HL-60/S4 treated with retinoic acid at 250 ng/mL for 4 days and 3 days (cell line): ENCODE measurements around the gene SNU13.
"Not testable (repeated sequence)": the region's sequence is repeated elsewhere in the genome, so short reads cannot be mapped to it uniquely, and the experiment has no call there.

ENCODE experiments used
- in situ Hi-C: fragments of 300-500 bp; cut with MboI; formaldehyde crosslinking; loops from 2 replicates; pipeline ENCODE4 v1.7.0; 2022; ENCODE audit warnings: low sequenced_read_pairs

Gene SNU13

DNA sequence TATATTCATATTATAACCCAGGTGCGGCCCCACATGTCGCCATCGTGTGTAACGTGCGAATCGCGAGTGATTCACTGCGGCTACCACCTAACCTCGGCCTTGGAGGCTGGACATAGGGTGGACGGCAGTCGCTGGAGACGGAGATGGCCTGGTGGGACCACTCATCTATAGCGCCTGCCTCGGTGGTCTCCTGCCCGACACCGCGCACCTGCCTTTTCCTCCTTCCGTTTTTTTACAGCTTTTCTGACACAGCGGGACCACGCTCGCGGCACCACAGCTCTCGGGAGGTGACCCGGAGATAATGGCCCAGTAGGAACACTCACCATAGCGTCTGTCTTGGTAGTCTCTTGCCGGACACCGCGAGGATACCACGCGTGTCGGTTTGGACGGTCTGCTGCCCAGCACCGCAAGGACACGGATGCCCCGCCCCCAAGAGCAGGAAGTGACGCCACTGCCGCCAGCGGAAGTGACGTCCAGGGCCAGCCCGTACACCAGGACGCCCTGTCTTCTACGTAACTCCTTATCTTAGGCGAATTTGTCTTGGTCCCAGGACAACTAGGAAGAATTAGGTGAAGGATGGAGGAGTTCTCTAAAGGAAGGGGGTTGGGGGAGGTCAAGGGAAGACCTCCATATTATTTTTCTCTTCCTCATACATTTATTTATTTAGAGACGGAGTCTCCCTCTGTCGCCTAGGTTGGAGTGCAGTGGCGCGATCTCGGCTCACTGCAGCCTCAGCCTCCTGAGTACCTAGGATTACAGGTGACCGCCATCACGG is 6.4 kb downstream of the SNU13 start:
- in situ Hi-C loops, result no loop called here

DNA sequence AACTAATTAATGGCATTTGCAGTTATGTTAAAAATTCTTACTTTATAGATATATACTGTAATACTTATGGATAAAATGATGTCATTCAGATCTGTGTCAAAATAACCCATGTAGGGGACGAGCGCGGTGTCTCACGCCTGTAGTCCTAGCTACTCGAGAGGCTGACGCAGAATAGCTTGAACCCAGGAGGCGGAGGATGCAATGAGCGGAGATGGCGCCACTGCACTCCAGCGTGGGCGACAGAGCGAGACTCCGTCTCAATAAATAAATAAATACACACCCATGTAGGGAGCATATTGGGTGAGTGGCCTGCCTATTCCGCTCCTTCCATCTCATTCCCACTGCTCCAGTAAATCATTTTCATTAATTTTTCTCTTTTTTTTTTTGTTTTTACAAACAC is 7.1 kb downstream of the SNU13 start:
- in situ Hi-C loops, result no loop called here

DNA sequence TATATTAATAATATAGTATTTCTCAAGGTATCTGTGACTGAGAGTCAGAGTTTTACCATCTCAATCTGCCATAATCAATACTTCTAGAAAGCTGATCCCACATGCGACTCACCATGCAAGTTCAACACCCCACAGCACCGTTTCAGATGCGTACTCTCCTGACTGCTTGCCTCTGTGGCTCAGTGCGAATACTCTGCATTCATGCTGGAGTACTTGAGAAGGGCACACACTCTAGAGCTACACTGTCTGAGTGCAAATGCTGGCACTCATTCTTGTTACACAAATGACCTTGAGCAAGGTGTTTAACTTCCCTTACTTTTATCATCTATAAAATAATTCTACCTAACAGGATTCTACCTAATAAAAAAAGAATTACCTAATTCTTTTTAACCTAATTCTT is 12.5 kb downstream of the SNU13 start:
- in situ Hi-C loops, result no loop called here

GRCh38 chr22:41674846-41675340 is 13.8 kb downstream of the SNU13 start:
- in situ Hi-C loops, result no loop called here

GRCh38 chr22:41672780-41673509 is 15.7 kb downstream of the SNU13 start:
- in situ Hi-C loops, result no loop called here

DNA sequence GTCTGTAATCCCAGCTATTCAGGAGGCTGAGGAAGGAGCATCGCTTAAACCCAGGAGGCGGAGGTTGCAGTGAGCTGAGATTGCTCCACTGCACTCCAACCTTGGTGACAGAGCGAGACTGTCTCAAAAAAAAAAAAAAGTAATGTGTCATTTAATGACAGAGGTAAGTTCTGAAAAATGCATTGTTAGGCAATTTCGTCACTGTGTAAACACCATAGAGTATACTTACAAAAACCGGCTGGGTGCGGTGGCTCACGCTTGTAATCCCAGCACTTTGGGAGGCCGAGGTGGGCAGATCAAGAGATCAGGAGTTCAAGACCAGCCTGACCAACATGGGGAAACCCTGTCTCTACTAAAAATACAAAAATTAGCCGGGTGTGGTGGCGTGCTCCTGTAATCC is 16.6 kb downstream of the SNU13 start:
- in situ Hi-C loops, result not testable (repeated sequence)

- in situ Hi-C loops, result no loop called here
Observed at GRCh38 chr22:41668971-41669911, 19.4 kb downstream of the SNU13 start.

- in situ Hi-C loops, result no loop called here
Observed at GRCh38 chr22:41664951-41665350, 23.7 kb downstream of the SNU13 start.

DNA sequence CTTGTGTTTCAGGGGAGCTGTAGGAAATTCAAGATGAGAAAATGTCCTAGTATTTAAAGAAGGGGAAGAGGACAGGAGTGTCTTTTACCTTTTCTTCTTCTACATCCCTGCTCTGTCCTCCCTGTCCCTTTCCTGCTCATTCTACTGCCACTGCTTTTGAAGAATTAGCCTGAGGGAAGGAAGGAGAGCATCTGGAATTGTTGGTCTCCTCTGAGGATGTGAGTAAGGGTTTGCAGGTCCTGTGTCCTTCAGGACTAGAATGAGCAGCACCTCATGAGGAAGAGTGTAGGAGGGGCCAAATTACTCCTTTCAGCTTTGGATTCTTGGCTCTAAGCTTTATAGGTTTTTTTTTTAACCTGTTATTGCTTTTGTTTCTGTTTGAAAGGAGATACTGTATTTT is 24.2 kb downstream of the SNU13 start:
- in situ Hi-C loops, result no loop called here

DNA sequence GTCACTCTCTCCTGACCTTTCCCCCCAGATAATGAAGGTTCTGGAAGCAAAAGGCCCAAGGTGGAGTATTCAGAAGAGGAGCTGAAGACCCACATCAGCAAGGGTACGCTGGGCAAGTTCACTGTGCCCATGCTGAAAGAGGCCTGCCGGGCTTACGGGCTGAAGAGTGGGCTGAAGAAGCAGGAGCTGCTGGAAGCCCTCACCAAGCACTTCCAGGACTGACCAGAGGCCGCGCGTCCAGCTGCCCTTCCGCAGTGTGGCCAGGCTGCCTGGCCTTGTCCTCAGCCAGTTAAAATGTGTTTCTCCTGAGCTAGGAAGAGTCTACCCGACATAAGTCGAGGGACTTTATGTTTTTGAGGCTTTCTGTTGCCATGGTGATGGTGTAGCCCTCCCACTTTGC is 25.1 kb downstream of the SNU13 start:
- in situ Hi-C loops, result not testable (repeated sequence)

GRCh38 chr22:41661713-41662112 is 27.0 kb downstream of the SNU13 start:
- in situ Hi-C loops, result no loop called here

DNA sequence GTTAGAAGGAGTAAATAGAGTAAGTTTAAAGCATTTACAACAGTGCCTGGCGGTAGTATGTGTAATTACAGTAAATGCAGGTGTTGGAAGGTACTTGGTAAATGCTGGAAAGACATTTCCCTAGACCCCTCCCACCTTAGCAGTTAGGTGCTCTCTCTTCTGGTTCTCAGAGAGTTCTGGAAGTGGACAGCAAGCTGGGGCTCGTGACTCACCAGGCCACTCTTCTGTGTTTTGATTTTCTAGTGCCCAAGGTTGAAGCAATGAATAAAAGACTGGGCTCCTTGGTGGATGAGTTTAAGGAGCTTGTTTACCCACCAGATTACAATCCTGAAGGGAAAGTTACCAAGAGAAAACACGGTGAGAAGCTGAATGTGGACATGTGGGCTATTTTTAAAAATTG is 27.6 kb downstream of the SNU13 start:
- in situ Hi-C loops, result no loop called here

GRCh38 chr22:41660416-41660815 is 28.3 kb downstream of the SNU13 start:
- in situ Hi-C loops, result no loop called here

- in situ Hi-C loops, result no loop called here
Observed at GRCh38 chr22:41659941-41660340, 28.7 kb downstream of the SNU13 start.

DNA sequence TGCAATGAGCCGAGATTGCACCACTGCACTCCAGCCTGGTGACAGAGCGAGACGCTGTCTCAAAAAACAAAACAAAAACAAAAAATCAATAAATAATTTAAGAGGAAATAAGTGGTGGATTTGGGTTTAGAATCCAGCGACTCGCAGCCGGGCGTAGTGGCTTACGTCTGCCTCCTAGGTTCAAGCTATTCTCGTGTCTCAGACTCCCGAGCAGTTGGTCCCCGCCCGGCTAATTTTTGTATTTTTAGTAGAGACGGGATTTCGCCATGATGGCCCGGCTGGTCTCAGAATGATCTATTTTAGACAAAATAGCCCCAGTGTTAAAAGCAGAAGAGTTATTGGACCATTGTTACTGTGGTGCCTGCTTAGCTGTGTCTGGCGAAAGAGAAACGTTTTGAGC is 29.8 kb downstream of the SNU13 start:
- in situ Hi-C loops, result no loop called here

GRCh38 chr22:41657709-41658108 is 31.0 kb downstream of the SNU13 start:
- in situ Hi-C loops, result no loop called here

GRCh38 chr22:41656556-41656955 is 32.1 kb downstream of the SNU13 start:
- in situ Hi-C loops, result no loop called here

- in situ Hi-C loops, result no loop called here
Observed at GRCh38 chr22:41654322-41654721, 34.3 kb downstream of the SNU13 start.

GRCh38 chr22:41650821-41651220 is 37.8 kb downstream of the SNU13 start:
- in situ Hi-C loops, result no loop called here

GRCh38 chr22:41650229-41650628 is 38.4 kb downstream of the SNU13 start:
- in situ Hi-C loops, result no loop called here

GRCh38 chr22:41648432-41648831 is 40.2 kb downstream of the SNU13 start:
- in situ Hi-C loops, result no loop called here
